Caki2 (cell line): ENCODE measurements around the gene SLMAP. TPM values are rescaled to one million over a fixed set of nuclear protein-coding genes. Genes with fewer than 3 reads are reported as not detected.
"Not testable (repeated sequence)": the region's sequence is repeated elsewhere in the genome, so short reads cannot be mapped to it uniquely, and the experiment has no call there.

Experiments
- DNase-seq: peaks from one replicate; pipeline ENCODE4 v3.0.0-alpha.2; 2015; ENCODE audit warnings: low read depth
- in situ Hi-C: cut with HindIII; loops from 2 replicates; pipeline ENCODE4 v1.10.0; 2016; ENCODE audit warnings: low sequenced_read_pairs, low pct_unique_long_range_greater_than_20kb, mixed read lengths
- total RNA-seq: library from RNA; depleted of rRNA; stranded (reverse); fragments of >200 nt; shearing (Covaris generic); gene quantifications from 2 replicates; pipeline ENCODE4 v1.2.3, GENCODE V29; 2014; ENCODE audit warnings: low replicate concordance

SLMAP gene
- total RNA-seq, 1 experiment from 2014 or later = 20.4 TPM

DNA sequence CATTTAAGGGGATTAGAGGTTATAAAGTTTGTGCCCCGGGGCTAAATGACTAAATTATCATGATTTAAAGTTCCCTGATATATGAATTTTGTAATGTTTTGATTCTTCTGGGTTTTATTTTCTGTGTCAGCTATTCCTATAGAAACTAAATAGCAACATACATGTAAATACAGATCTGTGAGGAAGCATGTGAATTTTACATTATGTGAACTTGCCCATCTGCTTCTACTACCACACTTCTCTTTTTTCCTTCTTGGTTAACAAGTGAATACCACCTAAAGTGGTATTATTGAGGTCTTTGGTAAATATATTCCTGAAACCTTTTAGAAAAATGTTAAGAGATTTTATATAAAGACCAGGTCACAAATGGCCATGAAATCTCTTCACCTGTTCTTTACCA, 29.3 kb downstream of the SLMAP start:
- in situ Hi-C loops = no loop called here
- no peak for DNase-seq

- peak; percentile 82 for DNase-seq
- in situ Hi-C loops = no loop called here
Measured at GRCh38 chr3:57787867-57788623, 31.9 kb downstream of the SLMAP start.

DNA sequence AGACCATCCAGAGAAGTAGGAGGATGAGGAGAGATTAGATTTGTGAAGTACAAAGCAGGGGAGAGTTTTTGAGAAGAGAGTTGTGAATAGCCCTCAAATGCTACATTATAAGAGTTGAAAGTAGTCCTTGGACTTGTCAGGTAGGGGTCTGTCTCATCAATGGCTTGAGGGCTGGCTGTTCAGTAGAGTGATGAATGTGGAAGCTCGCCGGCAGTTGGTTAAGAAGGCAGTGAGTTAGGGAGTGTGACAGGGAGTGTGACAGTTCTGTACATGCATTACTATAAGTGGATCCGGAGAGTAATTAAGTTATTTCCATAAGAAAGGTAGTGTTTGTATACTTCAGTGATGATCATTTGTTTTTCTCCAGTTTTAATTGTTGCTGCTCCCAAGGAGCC, 32.5 kb downstream of the SLMAP start:
- in situ Hi-C loops = no loop called here
- no peak for DNase-seq

GRCh38 chr3:57791245-57791644, 35.1 kb downstream of the SLMAP start:
- in situ Hi-C loops = no loop called here
- no peak for DNase-seq

DNA sequence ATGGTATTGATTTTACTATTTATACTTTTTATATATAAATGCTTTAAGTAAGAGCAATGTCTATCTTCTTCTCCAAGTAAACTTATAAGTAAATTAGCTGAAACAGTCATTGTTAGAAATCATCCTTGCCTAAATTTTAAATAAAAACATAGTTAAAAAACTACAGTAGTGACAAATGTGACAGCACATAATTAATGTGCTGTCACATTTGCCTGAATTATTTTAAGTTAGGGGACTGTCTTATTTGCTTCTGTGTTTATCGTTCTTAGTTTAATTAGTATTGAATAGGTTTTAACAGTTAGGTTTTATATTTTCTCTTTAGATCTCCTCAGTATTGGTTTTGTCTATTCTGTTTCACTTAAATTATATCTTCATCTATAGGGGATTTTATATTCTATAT, 36.1 kb downstream of the SLMAP start:
- in situ Hi-C loops = no loop called here
- DNase-seq = no peak

GRCh38 chr3:57793737-57794187, 37.7 kb downstream of the SLMAP start:
- in situ Hi-C loops = no loop called here
- peak; percentile 19 for DNase-seq

DNA sequence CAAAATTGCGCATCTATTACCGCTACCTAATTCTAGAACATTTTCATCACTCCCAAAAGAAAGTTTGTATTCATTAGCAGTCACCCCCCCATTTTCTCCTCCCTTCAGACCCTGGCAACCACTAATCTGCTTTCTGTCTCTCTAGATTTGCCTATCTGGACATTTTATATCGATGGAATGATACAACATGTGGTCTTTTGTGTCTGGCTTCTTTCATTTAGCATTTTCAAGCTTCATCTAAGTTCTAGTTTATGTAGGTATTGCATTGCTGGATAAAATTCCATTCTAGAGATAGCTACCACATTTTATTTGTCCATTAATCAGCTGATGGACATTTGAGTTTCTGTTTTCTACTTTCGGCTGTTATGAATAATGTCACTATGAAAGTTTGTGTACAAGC, 38.4 kb downstream of the SLMAP start:
- no peak for DNase-seq
- in situ Hi-C loops = no loop called here

DNA sequence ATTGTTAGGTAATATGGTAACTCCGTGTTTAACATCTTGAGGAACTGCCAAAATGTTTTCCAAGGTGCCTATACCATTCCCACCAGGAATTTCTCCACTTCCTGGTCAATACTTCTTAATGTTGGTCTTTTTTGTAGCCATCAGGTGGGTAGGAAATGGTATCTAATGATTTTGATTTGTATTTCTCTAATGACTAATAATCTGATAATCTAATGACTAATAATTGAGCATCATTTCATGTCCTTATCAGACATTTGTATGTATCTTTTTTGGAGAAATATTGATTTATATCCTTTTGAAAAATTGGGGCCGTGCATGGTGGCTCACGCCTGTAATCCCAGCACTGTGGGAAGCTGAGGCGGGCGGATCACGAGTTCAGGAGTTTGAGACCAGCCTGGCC, 38.8 kb downstream of the SLMAP start:
- in situ Hi-C loops = no loop called here
- DNase-seq = no peak

- in situ Hi-C loops = no loop called here
- DNase-seq = no peak
Measured at GRCh38 chr3:57796261-57796660, 40.2 kb downstream of the SLMAP start.

DNA sequence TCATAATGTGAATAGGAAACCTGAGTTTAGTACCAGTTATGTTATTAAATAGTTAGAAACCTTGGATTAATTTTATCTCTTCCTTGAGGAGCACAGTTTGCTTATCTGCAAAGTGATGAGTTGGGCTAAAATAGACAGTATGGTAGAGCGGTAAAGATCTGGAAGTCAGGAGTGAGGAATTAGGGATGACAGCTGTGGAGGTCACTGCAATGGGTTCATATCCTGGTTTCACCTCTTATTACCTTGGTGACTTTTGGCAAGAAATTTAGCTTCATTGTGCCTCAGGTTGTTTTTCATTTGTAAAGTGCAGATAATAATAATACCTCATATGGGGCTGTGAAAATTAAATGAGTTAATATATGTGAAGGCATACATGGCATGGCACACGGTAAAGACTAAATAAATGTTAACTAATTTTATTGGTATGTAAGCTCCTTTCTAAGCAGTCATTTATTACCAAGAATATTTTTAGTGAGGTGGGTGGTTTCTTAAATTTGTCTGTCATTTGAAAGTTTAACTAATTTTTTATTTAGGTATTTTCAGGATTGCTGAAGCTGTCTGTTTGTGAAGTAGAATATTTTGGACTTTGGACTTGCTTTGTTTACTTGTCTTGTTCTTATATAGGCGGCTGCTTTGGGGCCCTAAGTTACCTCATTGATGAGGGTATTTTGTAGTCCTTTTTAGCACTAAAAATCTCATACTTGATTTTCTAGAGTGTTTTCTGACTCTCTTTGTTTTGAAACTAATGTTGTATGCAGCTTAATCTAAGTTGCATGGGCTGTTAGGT, 41.8 kb downstream of the SLMAP start:
- DNase-seq = no peak
- in situ Hi-C loops = no loop called here

DNA sequence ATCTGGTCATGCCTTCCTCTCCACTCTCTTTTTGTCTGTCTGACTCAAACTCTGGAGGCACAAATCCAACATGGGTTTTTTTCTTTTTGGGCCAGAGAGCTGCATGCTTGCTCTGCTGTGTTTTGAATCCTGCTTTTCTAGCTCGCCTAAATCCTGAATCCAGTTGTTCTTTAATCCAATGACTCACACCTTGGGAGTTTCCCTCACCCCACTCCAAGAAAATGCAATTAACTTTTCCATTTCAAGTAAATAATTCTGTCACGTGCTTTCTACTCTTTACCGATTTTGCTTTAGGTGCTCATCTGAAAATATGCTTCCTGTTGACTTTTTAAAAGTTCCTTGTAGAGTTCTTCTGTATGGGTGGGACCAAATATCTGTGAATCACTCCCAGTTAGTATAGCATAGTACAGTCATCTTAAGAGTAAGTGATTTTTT, 47.6 kb downstream of the SLMAP start:
- DNase-seq = peak; percentile 98
- in situ Hi-C loops = no loop called here

DNA sequence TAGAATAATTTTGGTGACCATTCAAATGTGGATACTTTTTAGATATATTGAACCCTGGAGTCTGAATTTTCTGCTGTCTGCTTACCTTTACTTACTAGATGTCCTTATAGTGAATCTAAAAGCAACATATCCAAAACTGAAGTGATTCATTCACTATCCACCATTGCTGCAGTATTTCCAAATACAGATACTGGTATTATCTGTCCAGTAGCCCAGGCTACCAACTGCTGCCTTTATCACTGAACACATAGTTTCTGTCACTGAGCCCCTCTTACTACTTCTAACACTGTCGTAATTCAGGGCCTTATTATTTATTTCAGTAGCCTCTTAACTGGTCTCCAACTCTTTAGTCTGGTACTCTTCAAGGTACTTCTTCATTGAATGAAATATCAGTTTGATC, 49.2 kb downstream of the SLMAP start:
- no peak for DNase-seq
- in situ Hi-C loops = no loop called here

DNA sequence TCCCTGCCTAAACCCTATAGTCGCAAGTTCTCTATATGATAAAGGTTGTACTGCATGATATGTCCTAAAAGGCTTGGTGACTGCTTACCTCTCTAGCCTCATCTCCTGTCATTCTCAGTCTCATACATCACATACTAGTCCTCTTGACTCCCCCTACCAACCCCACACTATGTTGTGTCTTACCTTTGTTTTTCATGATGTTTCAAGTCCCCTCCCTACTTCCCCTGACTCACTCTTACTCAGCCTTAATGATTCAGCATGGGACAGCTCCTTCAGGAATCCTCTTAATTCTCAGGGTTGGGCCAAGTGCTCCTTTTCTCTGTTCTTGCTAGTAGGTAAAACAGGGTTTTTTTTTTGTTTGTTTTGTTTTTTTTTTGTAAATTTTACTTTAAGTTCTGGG, 49.6 kb downstream of the SLMAP start:
- DNase-seq = peak; percentile 87
- in situ Hi-C loops = no loop called here

- in situ Hi-C loops = not testable (repeated sequence)
Measured at GRCh38 chr3:57806195-57806594, 50.1 kb downstream of the SLMAP start.

DNA sequence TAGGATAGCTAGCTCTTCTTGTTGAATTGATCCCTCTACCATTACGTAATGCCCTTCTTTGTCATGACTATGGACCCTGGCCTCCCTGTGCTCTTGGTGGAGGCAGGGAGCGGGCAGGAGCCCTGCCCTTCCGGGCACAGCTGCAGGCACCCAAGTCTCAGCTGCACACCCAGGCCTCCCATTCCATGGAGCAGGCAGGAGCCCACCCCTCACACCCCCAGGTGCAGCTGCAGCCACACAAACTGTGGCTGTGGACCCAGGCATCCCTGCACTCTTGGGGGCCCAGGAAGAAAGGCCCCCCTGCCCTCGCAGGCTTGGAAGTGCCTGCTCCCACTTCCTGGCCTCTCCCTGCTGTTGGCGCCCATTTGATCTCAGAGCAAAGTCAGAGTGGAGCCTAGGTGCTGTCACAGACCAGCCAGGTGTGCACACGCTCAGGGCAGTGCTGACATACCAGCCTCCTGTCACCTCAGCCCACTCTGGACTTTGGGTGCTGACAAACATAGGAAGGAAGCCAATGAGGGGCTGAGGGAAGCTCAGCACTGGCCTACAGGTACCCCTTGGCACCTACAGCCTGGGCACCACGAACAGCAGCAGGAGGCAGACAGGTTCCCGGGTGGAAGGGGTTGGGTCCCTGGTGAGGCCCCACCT, 53.0 kb downstream of the SLMAP start:
- no peak for DNase-seq
- in situ Hi-C loops = no loop called here

More at GRCh38 chr3:57806195-57806594, 50.1 kb downstream of the SLMAP start:
- DNase-seq = not testable (repeated sequence)

DNA sequence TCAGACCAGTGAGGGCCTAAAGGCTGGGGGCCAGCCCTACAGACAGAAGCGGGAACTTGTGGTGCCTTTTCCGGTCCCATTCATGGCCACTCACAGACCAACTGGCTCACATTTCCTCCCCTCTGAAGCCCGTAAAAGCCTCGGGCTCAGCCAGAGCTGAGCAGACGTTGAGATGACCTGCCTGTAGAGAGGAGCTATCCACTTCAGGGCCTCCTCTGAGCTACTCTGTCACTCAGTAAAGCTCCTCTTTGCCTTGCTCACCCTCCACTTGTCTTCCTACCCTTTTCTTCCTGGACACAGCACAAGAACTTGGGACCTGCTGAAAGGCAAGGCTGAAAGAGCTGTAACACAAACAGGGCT, 53.5 kb downstream of the SLMAP start:
- no peak for DNase-seq
- in situ Hi-C loops = no loop called here

DNA sequence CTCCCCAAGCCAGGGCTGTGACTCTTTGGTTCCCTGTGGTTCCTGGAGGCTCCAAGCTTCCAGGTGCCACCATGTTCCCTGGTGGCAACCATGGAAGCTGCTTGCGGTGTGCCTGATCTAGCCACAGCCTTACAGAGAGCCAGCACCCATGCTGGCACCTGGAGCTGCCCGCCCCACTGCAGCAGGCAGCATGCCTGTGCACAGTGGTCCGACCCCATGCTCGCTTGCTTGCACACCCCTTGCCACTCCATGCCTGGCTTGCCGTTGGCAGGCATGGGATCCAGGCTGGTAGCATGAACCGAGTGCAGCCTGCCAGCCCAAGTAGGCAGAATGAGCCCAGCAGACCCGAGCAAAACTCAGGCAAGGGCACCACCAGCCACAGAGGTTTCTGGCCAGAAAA, 53.9 kb downstream of the SLMAP start:
- in situ Hi-C loops = no loop called here

DNA sequence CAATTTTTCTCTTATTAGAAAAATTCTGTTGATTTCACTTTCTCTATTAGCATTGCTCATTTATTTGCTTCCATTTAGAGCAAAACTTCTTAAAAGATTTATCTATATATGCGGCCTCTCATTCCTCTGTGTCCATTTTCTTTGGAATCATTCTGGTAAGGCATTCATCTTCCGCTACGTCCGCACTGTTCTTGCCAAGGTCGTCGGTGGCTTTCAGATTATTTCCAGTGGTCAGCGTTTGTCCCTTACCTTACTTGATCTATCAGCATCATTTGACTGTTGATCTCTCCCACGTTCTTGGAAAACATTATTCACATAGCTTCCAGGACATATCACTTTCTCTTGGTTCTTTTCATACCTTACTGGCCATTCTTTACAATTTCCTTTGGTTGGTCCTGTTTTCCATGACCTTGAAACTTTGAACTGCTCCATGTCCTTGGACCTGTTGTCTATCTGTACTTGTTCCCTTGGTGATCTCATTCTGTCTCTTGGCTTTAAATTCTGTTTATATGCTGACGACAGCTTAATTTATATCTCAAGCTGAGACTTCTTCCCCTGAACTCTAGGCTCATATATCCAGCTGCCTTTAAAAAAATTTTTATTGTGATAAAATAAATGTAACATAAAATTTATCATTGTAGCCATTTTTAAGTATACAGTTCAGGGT, 54.5 kb downstream of the SLMAP start:
- in situ Hi-C loops = no loop called here
- no peak for DNase-seq

More for the DNA sequence above, 53.9 kb downstream of the SLMAP start:
- DNase-seq = no peak

GRCh38 chr3:57815036-57815435, 58.9 kb downstream of the SLMAP start:
- in situ Hi-C loops = no loop called here
- no peak for DNase-seq
